ES-I3 (cell line): Measurements from ENCODE around the gene LRRC8A.
"Not testable (repeated sequence)": the region's sequence is repeated elsewhere in the genome, so short reads cannot be mapped to it uniquely, and the experiment has no call there.

Source experiments
- H3K36me3 ChIP-seq: 2 replicates; pipeline ENCODE4 v1.6.1; 2013; ENCODE audit warnings: mild to moderate bottlenecking, low read length, control low read depth, moderate library complexity; ENCODE audit not compliant: insufficient read depth
- H3K4me1 ChIP-seq: 2 replicates; pipeline ENCODE4 v1.6.1; 2013; ENCODE audit warnings: mild to moderate bottlenecking, control low read depth, low read length; ENCODE audit not compliant: insufficient read depth
- H3K9ac ChIP-seq: 2 replicates; pipeline ENCODE4 v1.6.1; 2013; ENCODE audit warnings: low read depth, mild to moderate bottlenecking, low read length, moderate library complexity
- H3K9me3 ChIP-seq: 2 replicates; pipeline ENCODE4 v1.6.1; 2013; ENCODE audit warnings: mild to moderate bottlenecking, low read length, moderate library complexity; ENCODE audit not compliant: control insufficient read depth, insufficient read depth

Gene LRRC8A

GRCh38 chr9:128851779-128852600, 29.9 kb upstream of the LRRC8A start:
- not testable (repeated sequence) for H3K9me3 ChIP-seq, H3K4me1 ChIP-seq, H3K36me3 ChIP-seq, H3K9ac ChIP-seq

GRCh38 chr9:128852646-128853045, 29.3 kb upstream of the LRRC8A start:
- not testable (repeated sequence) for H3K9ac ChIP-seq, H3K4me1 ChIP-seq, H3K9me3 ChIP-seq, H3K36me3 ChIP-seq

- not testable (repeated sequence) for H3K9ac ChIP-seq, H3K4me1 ChIP-seq, H3K36me3 ChIP-seq, H3K9me3 ChIP-seq
Observed at GRCh38 chr9:128854454-128854853, 27.5 kb upstream of the LRRC8A start.

- not testable (repeated sequence) for H3K4me1 ChIP-seq, H3K36me3 ChIP-seq, H3K9ac ChIP-seq, H3K9me3 ChIP-seq
Observed at GRCh38 chr9:128858476-128858875, 23.5 kb upstream of the LRRC8A start.

- Histone ChIP-seq H3K36me3 (peaks cover 2% of the 10 kb centered on the region; the same call in 1 of the 2 replicates), H3K9ac (no peak overlapping the region), H3K9me3 (no peaks in the 10 kb centered on the region), H3K4me1 (peaks cover 9% of the 10 kb centered on the region)
Observed at GRCh38 chr9:128860937-128861336, 21.0 kb upstream of the LRRC8A start.

- Histone ChIP-seq H3K4me1 (peaks cover 9% of the 10 kb centered on the region), H3K9ac (no peak overlapping the region), H3K9me3 (no peaks in the 10 kb centered on the region), H3K36me3 (peaks cover 2% of the 10 kb centered on the region; the same call in 1 of the 2 replicates)
Observed at GRCh38 chr9:128861501-128861900, 20.4 kb upstream of the LRRC8A start.

GRCh38 chr9:128862401-128862851, 19.5 kb upstream of the LRRC8A start:
- Histone ChIP-seq H3K9me3 (no peaks in the 10 kb centered on the region), H3K4me1 (peaks cover 9% of the 10 kb centered on the region), H3K36me3 (peaks cover 2% of the 10 kb centered on the region; the same call in 1 of the 2 replicates), H3K9ac (no peak overlapping the region)

GRCh38 chr9:128863647-128864046, 18.3 kb upstream of the LRRC8A start:
- Histone ChIP-seq H3K36me3 (peaks cover 2% of the 10 kb centered on the region; the same call in 1 of the 2 replicates), H3K9me3 (no peaks in the 10 kb centered on the region), H3K9ac (no peak overlapping the region), H3K4me1 (peaks cover 9% of the 10 kb centered on the region)

GRCh38 chr9:128870128-128870940, 11.6 kb upstream of the LRRC8A start:
- Histone ChIP-seq H3K9me3 (no peaks in the 10 kb centered on the region), H3K9ac (no peak overlapping the region), H3K36me3 (no peaks in the 10 kb centered on the region; the same call in 1 of the 2 replicates), H3K4me1 (no peaks in the 10 kb centered on the region)

GRCh38 chr9:128870941-128871265, 11.0 kb upstream of the LRRC8A start:
- H3K4me1 ChIP-seq, H3K9ac ChIP-seq, H3K9me3 ChIP-seq, H3K36me3 ChIP-seq: not testable (repeated sequence)

- H3K9ac ChIP-seq = no peak overlapping the region
- H3K4me1 ChIP-seq = peaks cover 3% of the 10 kb centered on the region; the same call in 1 of the 2 replicates
Observed at GRCh38 chr9:128877852-128878251, 4.1 kb upstream of the LRRC8A start.

GRCh38 chr9:128882677-128883603, 1.0 kb downstream of the LRRC8A start:
- Histone ChIP-seq H3K36me3 (peaks cover 8% of the 10 kb centered on the region), H3K4me1 (peaks cover 10% of the 10 kb centered on the region; the same call in 1 of the 2 replicates), H3K9me3 (no peaks in the 10 kb centered on the region), H3K9ac (peak overlapping the region; percentile 92)

More at GRCh38 chr9:128877852-128878251, 4.1 kb upstream of the LRRC8A start:
- H3K9me3 ChIP-seq = no peaks in the 10 kb centered on the region
- H3K36me3 ChIP-seq = no peaks in the 10 kb centered on the region; the same call in 1 of the 2 replicates

GRCh38 chr9:128884164-128884563, 2.2 kb downstream of the LRRC8A start:
- peaks cover 8% of the 10 kb centered on the region for H3K36me3 ChIP-seq
- H3K4me1 ChIP-seq = peaks cover 21% of the 10 kb centered on the region
- no peak overlapping the region; the same call in 1 of the 2 replicates for H3K9ac ChIP-seq
- H3K9me3 ChIP-seq = no peaks in the 10 kb centered on the region

GRCh38 chr9:128885376-128885775, 3.4 kb downstream of the LRRC8A start:
- Histone ChIP-seq H3K4me1 (peaks cover 18% of the 10 kb centered on the region), H3K9ac (no peak overlapping the region), H3K36me3 (peaks cover 10% of the 10 kb centered on the region), H3K9me3 (no peaks in the 10 kb centered on the region)
